Astrocyte of the hippocampus (primary cell): ENCODE results near the gene DMRTB1.

Experiments
- DNase-seq: peaks from one replicate; pipeline ENCODE4 v3.0.0; 2011; ENCODE audit warnings: low read depth, low spot score

Gene DMRTB1

DNA sequence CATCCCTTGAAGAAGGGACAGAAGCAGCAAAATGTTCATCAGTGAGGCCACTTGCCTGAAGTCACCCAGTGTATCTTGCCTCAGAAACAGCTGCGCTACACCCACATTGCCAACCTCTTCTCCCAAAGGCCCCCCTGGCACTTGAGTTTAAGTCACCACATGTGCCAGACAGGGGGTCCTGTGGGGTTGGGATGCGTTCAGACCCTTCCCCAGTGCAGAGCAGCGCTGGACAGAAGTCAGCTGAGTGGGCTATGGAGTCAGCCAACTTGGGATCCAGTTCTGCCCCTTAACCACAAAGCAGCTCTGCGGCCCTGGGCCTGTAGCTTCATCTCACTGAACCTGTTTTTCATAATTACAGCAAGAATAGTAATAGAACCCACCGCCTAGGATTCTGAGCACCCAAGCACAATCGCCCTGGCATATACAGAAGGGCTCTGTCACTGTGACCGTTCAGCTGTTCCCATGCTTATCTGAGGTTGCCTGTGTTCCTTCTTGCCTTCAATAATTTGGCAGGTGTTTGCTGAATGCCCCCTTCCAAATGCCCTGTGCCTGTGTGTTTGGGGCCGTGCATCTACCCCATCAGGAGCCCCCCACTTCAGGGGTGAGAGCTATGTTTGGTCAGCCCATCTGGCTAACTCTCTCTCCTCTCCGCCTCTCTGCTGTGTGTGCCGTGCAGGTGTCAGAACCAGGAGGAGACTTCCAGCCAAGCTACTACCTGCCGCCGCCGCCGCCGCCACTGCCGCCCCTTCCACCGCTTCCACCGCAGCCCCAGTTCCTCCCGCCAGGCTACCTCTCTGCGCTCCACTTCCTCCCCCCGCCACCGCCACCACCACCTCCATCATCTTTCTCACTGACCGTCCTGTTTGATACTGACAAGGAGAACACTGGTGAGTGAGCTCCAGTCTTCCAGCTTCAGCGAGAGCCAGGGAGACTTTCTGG is 5.0 kb downstream of the DMRTB1 start:
- DNase-seq = no peak

DNA sequence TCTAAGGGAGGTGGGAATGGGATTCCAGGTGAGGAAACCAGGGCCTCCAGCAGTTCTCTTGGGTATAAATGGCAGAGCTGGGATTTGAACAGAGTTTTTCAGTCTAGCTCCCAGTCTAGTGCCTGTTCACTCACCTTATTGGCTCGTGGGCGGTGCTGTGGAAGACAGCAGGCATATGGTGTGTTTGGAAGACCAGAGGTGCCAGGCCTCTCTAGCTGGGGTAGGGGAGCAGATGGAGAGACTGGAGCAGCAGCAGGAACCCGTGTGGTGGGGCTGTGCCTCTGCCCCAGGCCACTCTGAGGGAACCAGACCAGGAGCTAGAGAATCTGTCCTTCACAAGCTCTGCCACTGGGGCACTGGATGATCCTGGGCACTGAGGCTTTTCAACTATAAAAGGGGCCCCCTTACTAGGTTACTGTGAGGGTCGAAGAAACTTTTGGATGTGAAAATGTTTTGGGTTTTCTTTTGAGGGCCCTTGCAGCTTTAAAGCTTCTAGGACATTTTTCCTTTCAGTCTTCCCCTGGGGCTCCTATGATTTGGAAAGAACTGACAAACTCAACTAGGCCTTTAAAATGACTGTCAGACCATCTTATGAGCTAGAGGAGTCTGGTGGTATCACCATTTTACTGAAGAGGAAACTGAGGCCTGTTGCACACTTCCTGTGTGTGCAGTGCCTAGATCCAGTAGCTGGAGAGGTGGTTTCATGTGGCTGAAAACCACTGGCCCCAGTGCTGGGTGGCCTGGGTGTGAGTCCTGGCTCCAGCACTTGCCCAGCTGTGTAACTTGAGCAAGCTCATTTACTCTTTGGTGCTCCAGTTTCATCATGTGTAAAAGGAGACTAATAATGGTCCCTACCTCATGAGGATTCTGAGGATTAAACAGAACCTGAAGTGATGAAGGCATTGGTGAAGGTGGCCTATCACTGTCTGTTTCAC is 6.1 kb downstream of the DMRTB1 start:
- DNase-seq = no peak

DNA sequence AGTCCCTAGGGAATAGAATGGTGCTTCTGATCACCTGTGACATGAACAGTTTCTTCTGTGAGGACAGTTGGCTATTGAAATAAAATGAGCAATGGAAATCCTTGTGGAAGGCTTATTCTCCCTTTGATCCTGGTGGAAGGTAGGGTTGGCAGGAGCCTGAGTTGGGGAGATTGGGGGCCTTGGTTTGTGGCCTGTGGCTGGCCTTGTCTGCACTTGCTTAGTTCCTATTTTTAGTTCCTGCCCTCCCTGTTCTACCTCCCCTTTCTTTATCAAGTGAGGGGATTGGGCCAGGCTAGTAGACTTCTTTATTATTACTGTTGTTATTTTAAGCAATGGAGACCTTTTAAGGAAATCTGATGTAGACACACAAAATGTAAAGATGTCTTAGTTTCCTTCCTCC is 8.2 kb downstream of the DMRTB1 start:
- DNase-seq = no peak

DNA sequence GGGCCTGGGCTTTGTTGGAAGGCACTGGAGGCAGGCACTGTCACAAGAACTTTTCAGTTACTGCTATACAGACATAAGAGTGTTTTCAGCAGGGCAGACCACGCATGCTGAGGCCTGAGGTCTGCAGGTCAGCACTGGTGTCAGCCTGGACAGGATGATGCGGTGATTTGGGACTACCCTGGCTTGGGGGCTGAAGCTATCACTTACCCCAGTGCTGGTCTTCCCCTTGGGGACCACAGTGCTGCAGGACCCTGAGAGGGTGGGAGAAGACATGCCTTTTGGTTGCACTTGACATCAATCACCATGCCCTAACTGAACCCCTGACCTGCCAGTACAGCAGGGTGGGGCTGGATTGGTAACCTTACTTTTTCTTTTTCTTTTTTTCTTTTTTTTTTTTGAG is 9.2 kb downstream of the DMRTB1 start:
- DNase-seq = no peak

DNA sequence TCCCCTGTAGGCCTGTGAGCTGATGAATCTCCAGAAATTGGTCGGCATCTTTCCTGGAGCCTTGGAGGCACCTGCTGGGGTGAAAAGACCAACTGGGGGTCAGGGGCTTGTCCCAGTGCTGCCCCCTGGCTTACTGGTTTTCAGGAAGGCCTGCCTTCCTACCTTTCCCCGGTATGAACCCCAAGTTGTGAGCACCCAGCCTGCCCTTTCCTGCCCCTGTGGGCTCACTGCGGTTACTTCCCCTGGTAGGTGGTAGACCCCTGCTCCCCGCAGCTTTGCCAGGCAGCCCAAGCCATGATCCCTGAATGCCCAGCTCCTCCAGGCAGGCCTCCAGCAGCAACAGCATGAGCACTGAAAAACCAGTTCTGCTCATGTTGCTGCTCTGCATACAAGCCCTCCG is 10.2 kb downstream of the DMRTB1 start:
- no peak for DNase-seq

DNA sequence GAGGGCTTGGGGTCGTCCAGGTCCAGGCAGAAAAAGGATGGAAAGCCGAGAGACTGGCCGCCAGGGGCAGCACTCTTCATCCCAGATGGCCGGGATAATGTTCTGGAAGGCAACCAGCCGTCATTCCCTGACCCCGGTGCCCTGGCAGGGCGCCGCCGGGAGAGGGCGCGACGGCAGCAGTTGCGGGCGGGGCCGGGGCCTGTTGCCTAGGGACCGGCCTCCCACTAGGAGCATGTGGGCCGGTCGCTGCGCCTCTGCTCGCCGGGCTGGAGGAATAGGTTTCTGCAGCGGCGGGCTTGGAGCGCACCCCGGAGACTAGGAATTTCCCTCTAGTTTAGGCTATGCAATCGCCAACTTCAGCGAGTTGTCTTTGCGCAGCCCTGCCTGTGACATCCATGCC is 11.0 kb downstream of the DMRTB1 start:
- peak; percentile 84 for DNase-seq

DNA sequence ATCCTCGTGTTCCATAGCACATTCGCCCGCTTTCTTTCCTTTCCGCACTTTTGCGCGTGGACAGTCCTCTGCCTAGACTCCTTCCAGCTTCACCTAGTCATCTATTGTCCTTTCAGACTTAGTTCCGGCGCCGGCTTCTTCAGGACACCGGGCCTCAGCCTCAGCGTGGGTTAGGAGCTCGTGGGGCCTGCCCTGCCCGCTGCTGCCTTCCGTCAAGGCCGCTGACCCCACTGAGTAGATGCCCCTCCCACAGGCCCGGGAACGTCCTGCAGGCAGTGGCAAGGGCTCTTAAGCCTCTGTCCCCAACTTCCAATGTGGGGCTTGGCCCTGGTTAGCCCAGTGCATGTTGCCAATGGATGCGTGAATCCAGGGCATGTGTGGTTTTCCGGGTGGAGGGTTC is 11.4 kb downstream of the DMRTB1 start:
- DNase-seq = no peak

DNA sequence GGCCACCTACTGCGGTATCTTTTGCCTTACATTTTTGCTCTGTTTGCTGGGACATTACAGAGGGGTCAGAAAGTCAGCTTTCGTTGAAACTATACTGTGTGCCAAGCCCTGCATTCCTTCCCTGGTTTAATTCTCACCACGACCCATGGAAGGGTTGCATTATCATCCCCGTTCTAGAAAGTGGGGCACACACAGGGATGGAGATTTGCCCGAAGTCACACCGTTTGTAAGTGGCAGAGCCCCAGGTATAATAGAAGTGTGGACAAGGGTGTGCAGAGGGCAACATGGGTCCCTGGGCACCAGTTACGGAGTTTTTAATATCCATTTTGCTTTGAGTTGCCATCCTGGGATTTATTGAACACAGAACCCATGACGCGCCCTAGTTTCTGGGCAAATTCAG is 11.8 kb downstream of the DMRTB1 start:
- no peak for DNase-seq

DNA sequence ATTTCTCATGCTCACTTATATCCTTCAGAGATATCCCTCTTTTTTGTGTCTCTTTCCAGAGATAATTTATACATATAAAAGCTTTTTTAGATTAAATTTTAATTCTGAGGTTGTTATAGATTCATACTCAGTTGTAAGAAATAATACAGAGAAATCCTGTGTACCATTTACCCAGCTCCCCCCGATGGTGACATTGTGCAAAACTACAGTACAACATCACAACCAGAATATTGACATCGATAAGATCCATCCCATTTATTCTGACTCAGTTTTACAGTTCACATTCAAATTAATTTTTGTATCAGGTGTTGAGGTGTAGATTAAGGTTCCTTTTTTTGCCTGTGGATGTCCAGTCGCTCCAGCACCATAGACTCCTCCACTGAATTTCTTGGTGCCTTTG is 14.3 kb downstream of the DMRTB1 start:
- no peak for DNase-seq

DNA sequence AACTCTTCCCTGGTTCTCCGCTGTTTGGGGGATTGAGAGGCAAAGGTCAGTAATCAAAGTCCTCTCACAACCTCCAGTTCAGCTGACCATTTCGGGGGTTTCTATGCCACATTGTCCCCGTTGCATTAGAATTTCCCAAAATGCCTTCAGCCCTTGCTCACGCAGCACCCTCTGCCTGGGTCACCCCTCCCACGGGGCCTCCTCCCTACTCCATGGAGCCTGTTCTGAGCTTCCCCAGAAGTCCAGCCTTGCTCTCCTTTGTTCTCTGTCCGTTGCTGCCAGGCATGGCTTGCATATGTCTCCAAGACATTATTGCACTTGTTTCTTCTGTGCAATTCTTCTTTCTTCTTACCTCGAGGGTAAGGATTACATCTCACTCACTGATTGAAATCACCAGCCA is 16.5 kb downstream of the DMRTB1 start:
- no peak for DNase-seq

DNA sequence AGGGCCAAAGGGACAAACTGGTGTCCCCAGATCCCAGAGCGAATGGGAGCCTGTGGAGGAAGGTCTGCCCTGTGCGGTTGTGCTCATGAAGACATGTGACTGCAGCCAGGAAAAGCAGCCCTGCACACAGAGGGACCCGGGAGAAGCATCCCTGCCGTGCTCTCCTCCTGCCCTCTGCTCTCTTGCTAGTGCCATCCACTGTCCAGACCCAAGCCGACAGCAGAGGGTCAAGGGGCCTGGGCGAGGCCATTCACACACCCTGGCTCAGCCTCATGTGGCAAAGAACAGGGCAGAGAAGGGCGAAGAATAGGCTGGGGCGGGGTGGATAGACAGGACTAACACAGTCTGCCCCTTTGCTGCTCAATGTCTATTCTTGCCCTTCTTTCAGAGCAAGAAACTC is 17.4 kb downstream of the DMRTB1 start:
- no peak for DNase-seq

DNA sequence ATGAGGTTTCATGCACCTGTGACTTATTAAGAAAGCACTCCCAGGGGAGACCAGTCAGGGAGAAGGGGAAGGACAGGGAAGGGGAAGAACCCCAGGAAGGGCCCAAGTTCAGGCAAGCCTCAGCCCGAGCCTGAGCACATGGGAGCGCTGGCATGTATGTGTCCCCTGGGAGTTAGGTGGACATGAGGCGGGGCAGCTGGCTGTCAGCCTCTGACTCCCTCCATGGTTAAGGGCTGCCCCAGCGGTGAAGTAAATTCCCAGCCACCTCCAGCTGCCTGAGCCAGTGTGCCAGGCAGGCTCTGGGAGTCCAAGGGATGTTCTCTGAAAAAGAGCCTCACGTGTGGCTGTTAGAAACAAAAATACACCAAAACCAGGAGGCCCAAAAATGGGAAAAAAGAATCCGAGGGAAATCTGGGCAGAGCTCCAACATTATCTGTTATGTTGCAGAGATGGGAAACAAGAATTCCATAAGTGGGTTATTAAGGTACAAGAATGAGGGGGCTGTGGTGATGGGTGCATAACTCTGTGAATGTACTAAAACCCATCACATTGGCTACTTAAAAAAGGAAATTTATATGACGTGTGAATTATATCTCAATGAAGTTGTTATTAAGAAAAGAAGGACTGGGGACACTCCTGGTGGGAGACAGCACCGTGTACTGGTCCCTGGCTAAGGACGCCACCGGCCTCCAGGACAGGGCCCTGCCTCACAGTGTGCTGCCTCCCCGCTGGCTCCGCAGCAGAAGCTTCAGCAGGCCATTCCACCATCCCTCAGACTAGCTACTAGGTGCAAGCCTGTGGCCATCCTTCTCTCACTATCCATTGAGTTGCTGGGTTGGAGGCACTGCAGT is 18.7 kb downstream of the DMRTB1 start:
- DNase-seq = no peak

DNA sequence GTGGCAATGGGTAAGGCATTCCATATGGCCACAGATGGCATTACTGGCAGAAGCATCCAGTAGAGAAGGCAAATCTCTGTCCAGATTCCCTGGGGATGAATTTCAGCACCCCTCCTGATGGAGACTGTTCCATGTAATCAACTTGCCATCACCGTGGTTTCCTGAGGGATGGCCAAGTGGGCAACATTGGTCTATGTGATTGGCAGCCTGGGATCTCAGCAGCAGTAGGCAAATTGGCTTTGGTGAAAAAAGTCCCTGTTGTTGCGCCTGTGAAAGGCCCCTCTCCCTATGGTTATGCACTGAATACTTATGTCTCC is 19.3 kb downstream of the DMRTB1 start:
- no peak for DNase-seq

DNA sequence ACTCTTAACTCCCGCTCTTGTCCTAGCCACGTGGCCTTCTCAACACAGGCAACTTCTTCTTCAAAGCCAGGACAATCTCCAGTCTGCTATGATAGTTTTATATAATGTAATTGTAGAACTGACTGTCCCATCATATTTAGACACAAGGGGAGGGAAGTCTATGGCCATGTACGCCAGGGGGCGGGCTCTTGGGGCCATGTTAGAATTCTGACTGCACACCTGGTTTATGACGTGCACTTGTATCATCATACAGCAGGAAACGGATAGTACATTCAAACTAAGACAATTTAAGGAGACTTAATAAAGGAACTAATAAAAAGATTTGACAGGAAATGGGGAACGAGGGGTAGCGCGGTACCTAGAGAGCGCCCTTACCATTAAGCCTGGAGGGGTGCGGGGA is 21.5 kb downstream of the DMRTB1 start:
- no peak for DNase-seq

DNA sequence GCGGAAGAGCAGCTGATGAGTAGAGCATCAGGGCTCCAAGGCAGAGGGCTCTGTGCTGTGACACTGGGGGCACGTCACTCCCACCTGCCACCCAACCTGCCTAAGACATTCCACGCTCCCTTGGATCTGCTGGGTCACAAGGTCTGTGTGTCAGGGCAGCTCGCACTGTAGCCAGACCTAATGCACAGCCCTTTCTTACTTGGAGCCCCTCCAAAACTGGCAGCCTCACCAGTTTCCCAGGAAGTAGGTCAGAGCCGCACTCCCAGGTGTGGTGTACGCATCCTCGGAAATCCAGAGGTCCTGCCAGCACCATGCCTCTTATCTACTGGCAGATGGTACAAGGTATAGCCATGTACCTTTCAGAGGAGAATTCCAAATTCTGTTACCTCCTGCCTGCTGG is 22.3 kb downstream of the DMRTB1 start:
- no peak for DNase-seq

DNA sequence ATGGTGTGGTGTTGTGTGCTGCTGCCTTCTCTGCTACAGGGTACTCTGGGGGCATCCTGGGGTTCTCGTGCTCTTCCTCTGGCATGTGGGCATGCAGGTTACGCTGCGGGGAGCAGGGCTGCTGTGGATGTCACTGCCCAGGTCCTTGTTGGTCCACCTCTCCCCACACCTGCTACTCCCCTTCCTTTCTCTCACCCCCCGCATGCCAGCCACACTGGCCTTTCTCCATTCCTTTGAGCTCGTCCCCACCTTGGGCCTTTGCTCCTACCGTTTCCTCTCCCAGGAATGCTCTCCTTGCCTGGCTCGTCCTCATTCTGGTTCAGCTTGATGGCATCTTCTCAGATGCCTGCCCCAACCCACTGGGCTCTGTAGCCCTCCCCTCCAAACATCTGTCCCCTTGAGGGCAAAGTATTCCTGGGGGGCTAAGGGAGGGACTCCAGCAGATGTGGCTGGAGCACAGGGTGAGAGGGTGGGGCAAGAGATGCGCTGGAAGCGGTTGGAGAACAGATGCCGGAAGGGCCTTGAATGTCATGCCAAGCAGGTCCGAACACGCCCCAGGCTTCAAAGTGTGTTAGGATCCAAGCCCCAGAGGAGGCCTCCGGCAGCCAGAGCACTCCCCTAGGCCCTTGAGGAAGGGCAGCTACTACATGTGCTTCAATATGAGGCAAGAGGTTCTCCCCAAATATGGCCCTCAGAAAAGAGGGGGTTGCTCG is 23.4 kb downstream of the DMRTB1 start:
- no peak for DNase-seq

DNA sequence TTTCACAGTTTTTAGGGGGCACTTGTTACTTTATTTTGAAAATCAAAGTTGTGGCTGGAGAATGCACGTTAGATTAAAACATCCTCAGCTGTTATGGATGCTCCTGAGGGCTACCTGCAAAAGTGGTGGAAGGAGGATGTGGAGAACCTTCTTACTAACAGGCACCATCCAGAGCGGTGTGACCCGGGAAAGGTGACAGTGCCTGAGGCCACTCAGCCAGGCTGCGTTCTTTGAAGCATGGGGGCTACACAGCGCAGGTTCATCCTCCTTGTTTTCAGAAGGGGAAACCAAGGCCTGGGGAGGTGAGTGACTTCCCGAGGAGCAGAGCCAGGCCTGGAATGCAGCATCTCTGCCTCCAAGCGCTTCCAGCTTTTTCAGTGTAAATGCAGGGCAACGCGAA is 24.0 kb downstream of the DMRTB1 start:
- no peak for DNase-seq

DNA sequence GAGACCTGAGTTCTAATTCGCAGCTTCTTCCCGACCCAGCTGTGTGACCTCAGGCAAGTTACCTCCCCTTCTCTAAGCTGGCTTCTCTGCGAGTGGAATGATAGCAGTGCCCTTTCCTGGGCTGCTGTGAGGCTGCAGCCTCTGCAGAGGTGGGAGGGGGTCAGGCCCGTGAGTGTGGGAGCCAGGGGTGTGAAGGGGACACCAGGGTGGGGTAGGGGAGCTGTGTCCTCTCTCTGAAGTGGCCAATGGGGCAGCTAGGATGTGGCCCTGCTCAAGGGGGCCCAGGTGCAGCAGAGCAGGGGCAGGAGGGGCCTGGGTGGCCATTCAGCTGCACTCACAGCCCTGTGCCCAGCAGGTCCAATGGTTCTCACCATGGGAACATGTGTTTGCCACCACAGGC is 24.5 kb downstream of the DMRTB1 start:
- no peak for DNase-seq

DNA sequence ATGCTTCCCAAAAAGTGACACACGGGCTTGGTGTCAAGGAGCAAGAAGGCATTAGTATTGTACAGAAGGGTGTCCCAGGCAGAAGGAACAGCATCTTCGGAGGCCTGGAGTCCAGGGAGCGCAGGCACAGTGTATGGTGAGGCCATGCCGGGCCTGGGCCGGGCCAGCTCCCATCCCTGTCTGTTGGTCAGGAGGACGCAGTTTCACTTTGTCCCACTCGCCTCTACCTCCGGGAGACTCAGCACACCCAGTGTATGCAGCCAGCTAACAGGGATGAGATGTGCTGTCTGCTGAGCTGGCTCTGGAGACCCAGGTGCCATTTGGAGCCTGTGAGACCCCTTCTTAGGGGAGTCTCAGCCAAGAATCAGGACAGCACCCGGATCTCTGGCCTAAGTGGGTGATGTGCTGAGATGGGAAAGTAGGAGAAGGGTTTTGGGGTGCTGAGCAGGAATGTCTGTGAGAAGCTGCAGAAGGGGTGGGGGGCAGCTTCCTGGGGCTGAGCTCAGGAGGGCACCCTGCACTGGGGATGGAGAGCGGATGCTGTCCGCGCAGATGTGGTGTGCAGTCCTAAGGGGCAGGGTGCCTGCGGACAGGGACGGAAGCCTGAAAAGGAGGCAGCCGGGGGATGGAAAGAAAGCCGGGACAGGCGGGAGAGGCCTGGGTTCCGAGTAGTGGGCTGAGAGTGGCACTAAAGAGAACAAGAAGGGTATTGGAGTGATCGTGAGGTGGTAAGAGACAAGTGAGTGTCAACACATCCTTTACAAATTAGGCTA is 25.7 kb downstream of the DMRTB1 start:
- no peak for DNase-seq
